Lower lobe of right lung (tissue), 2 donors: Measurements from ENCODE around the gene TBK1. TPM values are rescaled to one million over a fixed set of nuclear protein-coding genes. Genes with fewer than 3 reads are reported as not detected.

Experiments
- ATAC-seq, 2 donors: fragments of 200-7000 bp; cut with Tn5 transposase; one replicate each; pipeline ENCODE4 v1.9.1; 2020 to 2022; ENCODE audit warnings: mild to moderate bottlenecking in 2 of 2, moderate library complexity in 2 of 2
- DNase-seq: peaks from one replicate; pipeline ENCODE4 v3.0.0-alpha.2; 2020
- H3K27ac ChIP-seq: fragments of 200-600 bp; one replicate; pipeline ENCODE4 v1.8.0; 2022
- H3K27me3 ChIP-seq: fragments of 200-600 bp; one replicate; pipeline ENCODE4 v1.8.0; 2022; ENCODE audit warnings: low read depth
- H3K36me3 ChIP-seq: fragments of 200-600 bp; one replicate; pipeline ENCODE4 v1.8.0; 2022; ENCODE audit warnings: mild to moderate bottlenecking
- H3K4me1 ChIP-seq: fragments of 200-600 bp; one replicate; pipeline ENCODE4 v1.8.0; 2022
- H3K4me3 ChIP-seq: fragments of 200-600 bp; one replicate; pipeline ENCODE4 v1.8.0; 2022; ENCODE audit warnings: mild to moderate bottlenecking
- H3K9me3 ChIP-seq: fragments of 200-600 bp; one replicate; pipeline ENCODE4 v1.8.0; 2022
- CTCF ChIP-seq: fragments of 200-600 bp; IDR thresholded peaks from one replicate; pipeline ENCODE4 v1.8.0; 2022; ENCODE audit warnings: antibody characterized with exemption, mild to moderate bottlenecking
- intact Hi-C: fragments of 100-400 bp; cut with DNase I; formaldehyde crosslinking; loops from one replicate; pipeline ENCODE4 v1.11.0; 2022
- total RNA-seq: library from RNA; stranded (reverse); fragmentation: NEBNext Ultra II Directional; extraction: Animal tissue kit (Norgen Biotek cat#: 25700); gene quantifications from one replicate; pipeline ENCODE4 v1.2.1, GENCODE V29; 2021
- donor health status: DM: no; HTN: yes; CAD: no; lungs with severe emphysema.

The TBK1 gene
- total RNA-seq, 1 donor from 2014 or later: 25.0 TPM

GRCh38 chr12:64501486-64501885 is 49.6 kb downstream of the TBK1 start:
- no peak for DNase-seq
- TF ChIP-seq CTCF: no peak
- Histone ChIP-seq H3K9me3 (no peaks in the 10 kb centered on the region), H3K27ac (no peak overlapping the region), H3K27me3 (no peaks in the 10 kb centered on the region), H3K4me1 (no peaks in the 10 kb centered on the region), H3K36me3 (peaks cover 53% of the 10 kb centered on the region), H3K4me3 (no peak overlapping the region)
- intact Hi-C loops: no loop called here
- no peak for ATAC-seq

- Histone ChIP-seq H3K4me1 (no peaks in the 10 kb centered on the region), H3K9me3 (no peaks in the 10 kb centered on the region), H3K27me3 (no peaks in the 10 kb centered on the region), H3K36me3 (no peaks in the 10 kb centered on the region), H3K27ac (no peak overlapping the region), H3K4me3 (no peak overlapping the region)
- ATAC-seq: no peak
- intact Hi-C loops: no loop called here
- no peak for DNase-seq
- no peak for TF ChIP-seq CTCF
Measured at GRCh38 chr12:64506955-64507354, 55.0 kb downstream of the TBK1 start.

GRCh38 chr12:64510667-64511066 is 58.7 kb downstream of the TBK1 start:
- intact Hi-C loops: no loop called here
- TF ChIP-seq CTCF: no peak

GRCh38 chr12:64518396-64518795 is 66.5 kb downstream of the TBK1 start:
- no peak for DNase-seq
- no peak for ATAC-seq
- Histone ChIP-seq H3K36me3 (no peaks in the 10 kb centered on the region), H3K27ac (no peak overlapping the region), H3K4me1 (no peaks in the 10 kb centered on the region), H3K9me3 (no peaks in the 10 kb centered on the region), H3K27me3 (no peaks in the 10 kb centered on the region), H3K4me3 (no peak overlapping the region)
- TF ChIP-seq CTCF: no peak
- intact Hi-C loops: no loop called here

More at GRCh38 chr12:64510667-64511066, 58.7 kb downstream of the TBK1 start:
- Histone ChIP-seq H3K9me3 (no peaks in the 10 kb centered on the region), H3K27ac (no peak overlapping the region), H3K36me3 (no peaks in the 10 kb centered on the region), H3K4me3 (no peak overlapping the region), H3K27me3 (no peaks in the 10 kb centered on the region), H3K4me1 (no peaks in the 10 kb centered on the region)
- ATAC-seq: no peak
- DNase-seq: no peak

- no peak for ATAC-seq
- no peak overlapping the region for H3K27ac ChIP-seq
- no peaks in the 10 kb centered on the region for H3K36me3 ChIP-seq
- DNase-seq: no peak
- H3K27me3 ChIP-seq: no peaks in the 10 kb centered on the region
- H3K9me3 ChIP-seq: no peaks in the 10 kb centered on the region
- H3K4me1 ChIP-seq: no peaks in the 10 kb centered on the region
- H3K4me3 ChIP-seq: no peak overlapping the region
- intact Hi-C loops: no loop called here
- TF ChIP-seq CTCF: no peak
Measured at GRCh38 chr12:64521833-64522232, 69.9 kb downstream of the TBK1 start.

DNA sequence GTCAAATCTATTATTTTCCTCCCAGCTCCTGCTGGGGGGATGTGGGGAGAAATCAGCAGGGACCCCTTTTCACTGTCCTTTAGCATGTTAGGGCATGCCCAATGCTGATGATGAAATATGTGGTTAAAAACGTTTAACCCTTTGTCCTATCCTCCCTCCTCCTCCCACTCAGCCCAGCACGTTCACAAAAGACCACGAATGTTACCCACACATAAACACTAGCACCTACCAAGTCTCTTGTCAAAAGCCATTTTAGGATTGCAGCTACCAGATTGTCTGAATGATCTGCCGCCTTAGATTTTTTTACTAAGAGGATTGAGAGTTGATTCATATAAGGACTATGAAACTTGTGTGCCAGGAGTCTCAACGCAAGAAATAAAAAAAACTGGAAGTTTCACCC is 70.4 kb downstream of the TBK1 start:
- Histone ChIP-seq H3K4me3 (no peak overlapping the region), H3K36me3 (no peaks in the 10 kb centered on the region), H3K27me3 (no peaks in the 10 kb centered on the region), H3K9me3 (no peaks in the 10 kb centered on the region), H3K27ac (no peak overlapping the region), H3K4me1 (no peaks in the 10 kb centered on the region)
- intact Hi-C loops: no loop called here
- no peak for TF ChIP-seq CTCF
- DNase-seq: no peak
- ATAC-seq: no peak
